Left kidney (tissue), 2 donors: ENCODE data around the gene PADI3. TPM values are rescaled to one million over a fixed set of nuclear protein-coding genes. Genes with fewer than 3 reads are reported as not detected.
"Not testable (repeated sequence)": the region's sequence is repeated elsewhere in the genome, so short reads cannot be mapped to it uniquely, and the experiment has no call there.

Experiments used
- DNase-seq: peaks from one replicate; pipeline ENCODE4 v3.0.0-alpha.2; 2013
- polyA plus RNA-seq: library from polyadenylated mRNA; unstranded; fragments of 120-200 nt; gene quantifications from one replicate; pipeline ENCODE4 v1.2.1, GENCODE V29; 2013; ENCODE audit not compliant: insufficient read length

PADI3 gene
- polyA plus RNA-seq, 1 donor = 0.08 TPM

- no peak for DNase-seq
These were observed 55.4 kb downstream of the PADI3 start for GRCh38 chr1:17304151-17304825.

- no peak for DNase-seq
These were observed 55.9 kb downstream of the PADI3 start for GRCh38 chr1:17304826-17305175.

GRCh38 chr1:17305576-17306095 is 56.7 kb downstream of the PADI3 start:
- no peak for DNase-seq

- no peak for DNase-seq
These were observed 57.5 kb downstream of the PADI3 start for GRCh38 chr1:17306407-17306806.

GRCh38 chr1:17306921-17307320 is 58.0 kb downstream of the PADI3 start:
- no peak for DNase-seq

- no peak for DNase-seq
These were observed 58.4 kb downstream of the PADI3 start for GRCh38 chr1:17307329-17307728.

GRCh38 chr1:17307946-17308345 is 59.0 kb downstream of the PADI3 start, which contains the start of gene PADI4:
PADI4 (plus strand) TSS chr1:17308197; CDS start chr1:17308223, 26 bp downstream.
- no peak for DNase-seq

- no peak for DNase-seq
These were observed 59.7 kb downstream of the PADI3 start for GRCh38 chr1:17308593-17308992.

GRCh38 chr1:17309426-17310067 is 60.6 kb downstream of the PADI3 start:
- DNase-seq = no peak

GRCh38 chr1:17310068-17310640 is 61.3 kb downstream of the PADI3 start:
- no peak for DNase-seq

GRCh38 chr1:17313530-17314309 is 64.8 kb downstream of the PADI3 start:
- DNase-seq = no peak

GRCh38 chr1:17314491-17314971 is 65.6 kb downstream of the PADI3 start:
- no peak for DNase-seq

- no peak for DNase-seq
These were observed 66.7 kb downstream of the PADI3 start for GRCh38 chr1:17315542-17316130.

- no peak for DNase-seq
These were observed 67.8 kb downstream of the PADI3 start for GRCh38 chr1:17316704-17317103.

- no peak for DNase-seq
These were observed 69.4 kb downstream of the PADI3 start for GRCh38 chr1:17318262-17318661.

GRCh38 chr1:17319561-17320350 is 70.9 kb downstream of the PADI3 start:
- DNase-seq = no peak

- DNase-seq = not testable (repeated sequence)
These were observed 73.0 kb downstream of the PADI3 start for GRCh38 chr1:17321857-17322390.

- DNase-seq = no peak
These were observed 80.0 kb downstream of the PADI3 start for GRCh38 chr1:17328855-17329254.

GRCh38 chr1:17329610-17330009 is 80.7 kb downstream of the PADI3 start:
- DNase-seq = no peak

GRCh38 chr1:17330856-17331255 is 82.0 kb downstream of the PADI3 start:
- DNase-seq = no peak

- DNase-seq = no peak
These were observed 84.2 kb downstream of the PADI3 start for GRCh38 chr1:17333081-17333480.
